Measurements from ENCODE around the gene TMEM116. TPM values are rescaled to one million over a fixed set of nuclear protein-coding genes. Genes with fewer than 3 reads are reported as not detected.
"Not testable (repeated sequence)": the region's sequence is repeated elsewhere in the genome, so short reads cannot be mapped to it uniquely, and the experiment has no call there.

Gene TMEM116
- polyA plus RNA-seq, 3 donors: 5.1 to 6.1 (median 5.5) TPM

- 1 to 2% (median 1%) methylated on average over 54 of the region's 54 CpGs for WGBS, 3 donors
- H3K27ac ChIP-seq (ENCODE audit: low read depth, low read length): no peak overlapping the region
Observed at GRCh38 chr12:112013601-112014402, 837 bp upstream of the TMEM116 start.

- H3K27ac ChIP-seq (ENCODE audit: low read depth, low read length): no peak overlapping the region
- 74 to 89% (median 86%) methylated on average over 8 of the region's 8 CpGs for WGBS, 3 donors
Observed at GRCh38 chr12:112011685-112012084, 1.3 kb downstream of the TMEM116 start.

GRCh38 chr12:112010415-112011344 is 2.3 kb downstream of the TMEM116 start:
- H3K27ac ChIP-seq (ENCODE audit: low read depth, low read length): no peak overlapping the region
- WGBS, 3 donors: 89 to 96% (median 94%) methylated on average over 8 of the region's 8 CpGs

GRCh38 chr12:112009596-112009995 is 3.4 kb downstream of the TMEM116 start:
- 84 to 90% (median 89%) methylated on average over 3 of the region's 3 CpGs for WGBS, 3 donors
- H3K27ac ChIP-seq (ENCODE audit: low read depth, low read length): not testable (repeated sequence)

- WGBS, 3 donors: 67 to 69% (median 68%) methylated on average over 3 of the region's 3 CpGs
- no peak overlapping the region for H3K27ac ChIP-seq (ENCODE audit: low read depth, low read length)
Observed at GRCh38 chr12:112008918-112009317, 4.0 kb downstream of the TMEM116 start.

- WGBS, 3 donors: 90 to 93% (median 93%) methylated on average over 9 of the region's 9 CpGs
- no peak overlapping the region for H3K27ac ChIP-seq (ENCODE audit: low read depth, low read length)
Observed at GRCh38 chr12:112007945-112008344, 5.0 kb downstream of the TMEM116 start.

- H3K27ac ChIP-seq (ENCODE audit: low read depth, low read length): no peak overlapping the region
- WGBS, 3 donors: 59 to 86% (median 79%) methylated on average over 6 of the region's 6 CpGs
Observed at GRCh38 chr12:112005419-112006395, 7.3 kb downstream of the TMEM116 start.

GRCh38 chr12:112004041-112004440 is 8.9 kb downstream of the TMEM116 start:
- 95 to 97% (median 96%) methylated on average over 3 of the region's 3 CpGs for WGBS, 3 donors
- H3K27ac ChIP-seq (ENCODE audit: low read depth, low read length): no peak overlapping the region

GRCh38 chr12:112001576-112001975 is 11.4 kb downstream of the TMEM116 start:
- H3K27ac ChIP-seq (ENCODE audit: low read depth, low read length): no peak overlapping the region

GRCh38 chr12:112000820-112001219 is 12.1 kb downstream of the TMEM116 start:
- 92 to 95% (median 92%) methylated on average over 8 of the region's 8 CpGs for WGBS, 3 donors
- H3K27ac ChIP-seq (ENCODE audit: low read depth, low read length): no peak overlapping the region

- 95 to 96% (median 95%) methylated on average over 9 of the region's 9 CpGs for WGBS, 3 donors
- H3K27ac ChIP-seq (ENCODE audit: low read depth, low read length): not testable (repeated sequence)
Observed at GRCh38 chr12:111999129-111999528, 13.8 kb downstream of the TMEM116 start.

GRCh38 chr12:111998015-111998414 is 14.9 kb downstream of the TMEM116 start:
- H3K27ac ChIP-seq (ENCODE audit: low read depth, low read length): no peak overlapping the region
- 79 to 87% (median 85%) methylated on average over 4 of the region's 4 CpGs for WGBS, 3 donors

- no peak overlapping the region for H3K27ac ChIP-seq (ENCODE audit: low read depth, low read length)
Observed at GRCh38 chr12:111997300-111997699, 15.7 kb downstream of the TMEM116 start.

GRCh38 chr12:111995782-111996480 is 17.0 kb downstream of the TMEM116 start:
- 98 to 100% (median 100%) methylated on average over 1 of the region's 1 CpG for WGBS, 3 donors
- no peak overlapping the region for H3K27ac ChIP-seq (ENCODE audit: low read depth, low read length)

More at GRCh38 chr12:111997300-111997699, 15.7 kb downstream of the TMEM116 start:
- 91 to 98% (median 92%) methylated on average over 2 of the region's 2 CpGs for WGBS, 3 donors

- not testable (repeated sequence) for H3K27ac ChIP-seq (ENCODE audit: low read depth, low read length)
- 48 to 61% (median 57%) methylated on average over 17 of the region's 17 CpGs for WGBS, 3 donors
Observed at GRCh38 chr12:111994211-111995111, 18.5 kb downstream of the TMEM116 start.

GRCh38 chr12:111993292-111994150 is 19.4 kb downstream of the TMEM116 start:
- WGBS, 3 donors: 77 to 79% (median 77%) methylated on average over 2 of the region's 2 CpGs
- H3K27ac ChIP-seq (ENCODE audit: low read depth, low read length): no peak overlapping the region

Data from adipose tissue (tissue), 3 donors.